Activated CD4-positive, alpha-beta T cell treated with anti-CD3 and anti-CD28 coated beads, Interleukin-2, amount 10 ng/mL, durations not matched to agents 24 days and 14 days (primary cell): Measurements from ENCODE around the gene PITPNM1. TPM values are rescaled to one million over a fixed set of nuclear protein-coding genes. Genes with fewer than 3 reads are reported as not detected.
"Not testable (repeated sequence)": the region's sequence is repeated elsewhere in the genome, so short reads cannot be mapped to it uniquely, and the experiment has no call there.

ENCODE experiments used
- DNase-seq: peaks from one replicate; pipeline ENCODE4 v3.0.0; 2022
- H3K27ac Mint-ChIP-seq: one replicate; pipeline ENCODE4 v1.8.0; 2022; ENCODE audit warnings: mild to moderate bottlenecking, mixed read lengths
- H3K27me3 Mint-ChIP-seq: one replicate; pipeline ENCODE4 v1.8.0; 2022; ENCODE audit warnings: mixed read lengths
- H3K36me3 Mint-ChIP-seq: one replicate; pipeline ENCODE4 v1.8.0; 2022; ENCODE audit warnings: low read depth, mild to moderate bottlenecking, mixed read lengths
- H3K4me1 Mint-ChIP-seq: one replicate; pipeline ENCODE4 v1.8.0; 2021; ENCODE audit warnings: mixed read lengths
- H3K4me3 Mint-ChIP-seq: one replicate; pipeline ENCODE4 v1.8.0; 2022; ENCODE audit warnings: mild to moderate bottlenecking, moderate library complexity, mixed read lengths
- H3K9me3 Mint-ChIP-seq: one replicate; pipeline ENCODE4 v1.8.0; 2021; ENCODE audit warnings: mixed read lengths
- intact Hi-C: fragments of 100-400 bp; cut with micrococcal nuclease; formaldehyde crosslinking; loops from one replicate; pipeline ENCODE4 v1.15.1; 2023
- total RNA-seq: library from RNA; stranded (reverse); gene quantifications from 2 replicates; pipeline ENCODE4 v1.2.3, GENCODE V29; 2022

PITPNM1 gene
- total RNA-seq, 1 donor from 2014 or later, result 128 TPM

DNA sequence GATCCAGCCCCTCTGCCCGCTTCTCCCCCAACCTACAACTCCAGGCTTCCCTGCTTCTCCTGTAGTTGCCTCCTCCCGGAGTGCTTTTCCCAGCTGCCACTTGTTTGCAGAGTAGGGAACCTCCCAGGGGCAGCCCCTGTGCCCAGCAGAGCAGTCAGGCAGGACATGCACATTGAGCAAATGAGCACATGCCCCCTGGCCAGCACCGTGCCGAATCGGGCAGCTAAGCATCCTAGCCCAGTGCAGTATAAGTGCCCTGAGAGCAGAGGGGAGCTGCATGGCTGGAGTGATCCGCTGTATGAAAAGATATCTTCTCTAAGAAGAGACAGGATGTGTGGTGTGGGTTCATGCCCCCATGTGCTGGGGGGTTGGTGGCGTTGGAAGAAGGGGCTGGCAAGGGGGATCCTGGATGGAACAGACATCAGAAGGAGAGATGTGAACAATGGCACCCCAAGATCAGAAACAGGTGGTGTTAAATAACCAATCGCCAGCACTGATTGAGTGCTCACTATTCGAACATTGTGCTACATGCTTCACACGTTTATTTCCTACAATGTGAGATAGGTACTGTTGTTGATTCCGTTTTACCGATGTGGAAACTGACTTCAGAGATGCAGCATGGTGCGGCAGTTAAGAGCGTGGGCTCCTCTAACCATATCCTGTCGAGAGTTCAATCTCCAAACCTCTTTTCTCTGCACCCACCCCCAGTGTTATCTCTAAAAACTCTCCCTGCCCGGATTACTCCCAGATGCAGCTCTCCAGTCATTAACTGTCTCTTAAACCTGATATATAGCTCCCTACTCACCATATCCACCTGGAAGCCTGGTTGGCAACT is 21.1 kb downstream of the PITPNM1 start:
- Mint-ChIP-seq H3K36me3 (peaks cover 47% of the 10 kb centered on the region), H3K4me1 (peaks cover 55% of the 10 kb centered on the region)

DNA sequence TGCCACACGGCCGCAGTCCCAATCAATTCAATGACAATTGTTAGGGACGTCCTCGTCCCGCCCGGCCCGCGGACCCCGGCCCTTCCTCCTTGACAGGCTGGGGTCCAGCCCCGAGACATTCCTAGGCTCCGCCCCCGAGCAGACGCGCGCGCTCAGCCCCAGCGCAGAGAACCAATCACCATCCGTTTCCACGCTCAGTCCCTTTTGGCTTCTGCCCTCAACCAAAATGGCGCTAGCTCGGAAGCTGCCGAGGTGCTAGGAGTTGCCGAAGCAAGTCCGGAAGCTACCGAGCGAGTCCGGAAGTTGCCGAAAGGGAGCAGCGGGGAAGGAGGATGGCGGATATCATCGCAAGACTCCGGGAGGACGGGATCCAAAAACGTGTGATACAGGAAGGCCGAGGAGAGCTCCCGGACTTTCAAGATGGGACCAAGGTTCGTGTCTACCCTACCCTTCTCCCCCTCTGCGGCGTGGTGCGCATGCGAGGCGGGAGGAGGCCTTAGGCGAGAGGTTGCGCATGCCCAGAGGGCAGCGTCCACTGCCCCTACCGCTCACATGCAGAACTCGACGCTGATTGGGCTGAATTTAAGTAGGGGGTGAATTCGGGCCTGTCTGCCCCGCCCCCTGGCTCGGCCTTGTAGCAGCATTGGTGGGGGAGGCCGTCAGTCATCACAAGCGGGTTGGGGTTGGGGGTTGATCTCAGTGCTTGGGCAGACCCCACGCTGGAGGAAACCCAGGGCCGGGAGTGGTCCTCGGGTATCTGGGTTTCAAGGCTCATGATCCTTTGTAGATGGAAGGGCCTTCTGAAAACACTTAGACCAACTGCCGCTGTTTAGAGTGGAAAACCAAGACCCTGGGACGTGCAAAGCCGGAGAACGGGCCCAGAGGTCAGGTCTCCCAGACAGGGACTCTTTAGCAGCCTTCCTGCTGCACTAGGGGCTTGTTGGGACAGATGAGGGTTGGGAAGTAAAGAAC is 22.1 kb downstream of the PITPNM1 start, which contains the start of gene AIP:
AIP (plus strand) TSS at position 200 of the 972 bp plus-strand sequence; CDS start at position 333, 133 bp downstream.
- intact Hi-C loops, result loop anchor here (1.0 to 10.0 kb wide), 4 partner anchors 14 to 528 kb away; partner anchors contain the start of genes GRK2, PC and TMEM134
- DNase-seq, result peak; percentile 99
- Mint-ChIP-seq H3K4me3 (peak within 1 kb of the TSS; percentile 96), H3K27me3 (peaks cover 5% of the 10 kb centered on the region), H3K27ac (peak within 1 kb of the TSS; percentile 99), H3K9me3 (peaks cover 6% of the 10 kb centered on the region), H3K4me1 (peaks cover 47% of the 10 kb centered on the region), H3K36me3 (peaks cover 39% of the 10 kb centered on the region)

More for the DNA sequence above, 21.1 kb downstream of the PITPNM1 start:
- intact Hi-C loops, result loop anchor here (1.0 to 10.0 kb wide), 4 partner anchors 20 to 529 kb away; partner anchors contain the start of genes GRK2 and PC
- peaks cover 6% of the 10 kb centered on the region for H3K9me3 Mint-ChIP-seq
- H3K27me3 Mint-ChIP-seq, result peaks cover 5% of the 10 kb centered on the region
- DNase-seq, result peak; percentile 85
- H3K4me3 Mint-ChIP-seq, result peak overlapping the region; percentile 96
- peak overlapping the region; percentile 99 for H3K27ac Mint-ChIP-seq

DNA sequence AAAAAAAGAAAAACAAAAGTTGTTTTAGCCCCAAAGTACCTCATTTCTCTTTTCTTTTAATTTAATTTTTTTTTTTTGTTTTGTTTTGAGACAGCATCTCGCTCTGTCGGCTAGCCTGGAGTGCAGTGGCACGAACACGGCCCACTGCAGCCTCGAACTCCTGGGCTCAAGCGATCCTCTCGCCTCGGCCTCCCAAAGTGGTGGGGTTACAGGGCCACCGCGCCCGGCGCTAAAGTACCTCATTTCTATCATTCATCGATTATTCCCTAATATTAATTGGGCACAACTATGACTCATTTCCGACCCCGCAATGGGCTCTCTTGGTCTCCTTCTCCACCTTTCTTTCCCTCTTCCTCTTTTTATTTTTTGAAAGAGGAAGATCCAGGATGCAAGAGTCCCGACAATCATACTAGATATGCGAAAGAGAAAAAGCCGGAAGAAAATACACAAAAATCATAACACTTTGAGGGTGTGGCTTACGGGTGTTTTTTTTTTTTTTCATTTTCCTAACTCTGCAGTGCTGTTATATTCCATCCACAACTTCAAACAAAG is 22.8 kb downstream of the PITPNM1 start:
- peaks cover 33% of the 10 kb centered on the region for H3K36me3 Mint-ChIP-seq
- no peak for DNase-seq
- H3K27ac Mint-ChIP-seq, result peak overlapping the region; percentile 99
- peaks cover 5% of the 10 kb centered on the region for H3K27me3 Mint-ChIP-seq
- peak overlapping the region; percentile 96 for H3K4me3 Mint-ChIP-seq
- H3K9me3 Mint-ChIP-seq, result peaks cover 6% of the 10 kb centered on the region
- intact Hi-C loops, result loop anchor here (1.0 to 10.0 kb wide), 3 partner anchors 13 to 528 kb away; partner anchors contain the start of genes GRK2, PC and TMEM134
- peaks cover 40% of the 10 kb centered on the region for H3K4me1 Mint-ChIP-seq

DNA sequence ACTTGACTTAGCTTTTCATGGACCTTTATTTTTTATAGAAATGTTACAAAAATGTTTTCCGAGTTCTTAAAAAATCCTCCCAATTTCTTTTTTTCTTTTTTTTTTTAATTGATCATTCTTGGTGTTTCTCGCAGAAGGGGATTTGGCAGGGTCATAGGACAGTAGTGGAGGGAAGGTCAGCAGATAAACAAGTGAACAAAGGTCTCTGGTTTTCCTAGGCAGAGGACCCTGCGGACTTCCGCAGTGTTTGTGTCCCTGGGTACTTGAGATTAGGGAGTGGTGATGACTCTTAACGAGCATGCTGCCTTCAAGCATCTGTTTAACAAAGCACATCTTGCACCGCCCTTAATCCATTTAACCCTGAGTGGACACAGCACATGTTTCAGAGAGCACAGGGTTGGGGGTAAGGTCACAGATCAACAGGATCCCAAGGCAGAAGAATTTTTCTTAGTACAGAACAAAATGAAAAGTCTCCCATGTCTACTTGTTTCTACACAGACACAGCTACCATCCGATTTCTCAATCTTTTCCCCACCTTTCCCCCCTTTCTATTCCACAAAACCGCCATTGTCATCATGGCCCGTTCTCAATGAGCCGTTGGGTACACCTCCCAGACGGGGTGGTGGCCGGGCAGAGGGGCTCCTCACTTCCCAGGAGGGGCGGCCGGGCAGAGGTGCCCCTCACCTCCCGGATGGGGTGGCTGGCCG is 27.7 kb downstream of the PITPNM1 start:
- H3K4me1 Mint-ChIP-seq, H3K27me3 Mint-ChIP-seq, H3K36me3 Mint-ChIP-seq, H3K27ac Mint-ChIP-seq, H3K9me3 Mint-ChIP-seq, DNase-seq, H3K4me3 Mint-ChIP-seq, intact Hi-C loops: not testable (repeated sequence)

DNA sequence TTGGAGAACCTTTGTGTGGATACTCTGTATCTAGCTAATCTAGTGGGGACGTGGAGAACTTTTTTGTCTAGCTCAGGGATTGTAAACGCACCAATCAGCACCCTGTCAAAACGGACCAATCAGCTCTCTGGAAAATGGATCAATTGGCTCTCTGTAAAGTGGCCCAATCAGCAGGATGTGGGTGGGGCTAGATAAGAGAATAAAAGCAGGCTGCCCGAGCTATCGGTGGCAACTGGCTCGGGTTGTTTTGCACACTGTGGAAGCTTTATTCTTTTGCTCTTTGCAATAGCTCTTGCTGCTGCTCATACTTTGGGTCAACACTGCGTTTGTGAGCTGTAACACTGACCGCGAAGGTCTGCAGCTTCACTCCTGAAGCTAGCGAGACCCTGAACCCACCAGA is 28.5 kb downstream of the PITPNM1 start:
- H3K27me3 Mint-ChIP-seq, intact Hi-C loops, H3K36me3 Mint-ChIP-seq, H3K27ac Mint-ChIP-seq, H3K9me3 Mint-ChIP-seq, DNase-seq, H3K4me1 Mint-ChIP-seq, H3K4me3 Mint-ChIP-seq: not testable (repeated sequence)

DNA sequence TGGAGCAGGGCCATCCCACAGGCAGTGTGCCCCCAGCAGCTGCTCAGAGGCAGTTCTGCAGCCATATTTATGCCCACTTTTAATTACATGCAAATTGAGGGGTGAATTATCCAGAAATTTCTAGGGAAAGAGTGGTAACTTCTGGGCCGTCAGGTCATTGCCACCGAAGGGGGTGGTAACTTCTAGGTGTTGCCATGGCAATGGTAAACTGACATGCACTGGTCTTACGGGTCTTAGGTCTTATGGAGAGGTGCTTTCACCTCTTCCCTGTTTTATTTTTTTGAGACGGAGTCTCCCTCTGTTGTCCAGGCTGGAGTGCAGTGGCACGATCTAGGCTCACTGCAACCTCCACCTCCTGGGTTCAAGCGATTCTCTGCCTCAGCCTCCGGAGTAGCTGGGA is 32.3 kb downstream of the PITPNM1 start:
- Mint-ChIP-seq H3K36me3 (no peaks in the 10 kb centered on the region), H3K4me1 (peaks cover 14% of the 10 kb centered on the region), H3K27me3 (no peaks in the 10 kb centered on the region), H3K4me3 (no peak overlapping the region), H3K9me3 (no peaks in the 10 kb centered on the region), H3K27ac (no peak overlapping the region)
- intact Hi-C loops, result no loop called here
- no peak for DNase-seq

DNA sequence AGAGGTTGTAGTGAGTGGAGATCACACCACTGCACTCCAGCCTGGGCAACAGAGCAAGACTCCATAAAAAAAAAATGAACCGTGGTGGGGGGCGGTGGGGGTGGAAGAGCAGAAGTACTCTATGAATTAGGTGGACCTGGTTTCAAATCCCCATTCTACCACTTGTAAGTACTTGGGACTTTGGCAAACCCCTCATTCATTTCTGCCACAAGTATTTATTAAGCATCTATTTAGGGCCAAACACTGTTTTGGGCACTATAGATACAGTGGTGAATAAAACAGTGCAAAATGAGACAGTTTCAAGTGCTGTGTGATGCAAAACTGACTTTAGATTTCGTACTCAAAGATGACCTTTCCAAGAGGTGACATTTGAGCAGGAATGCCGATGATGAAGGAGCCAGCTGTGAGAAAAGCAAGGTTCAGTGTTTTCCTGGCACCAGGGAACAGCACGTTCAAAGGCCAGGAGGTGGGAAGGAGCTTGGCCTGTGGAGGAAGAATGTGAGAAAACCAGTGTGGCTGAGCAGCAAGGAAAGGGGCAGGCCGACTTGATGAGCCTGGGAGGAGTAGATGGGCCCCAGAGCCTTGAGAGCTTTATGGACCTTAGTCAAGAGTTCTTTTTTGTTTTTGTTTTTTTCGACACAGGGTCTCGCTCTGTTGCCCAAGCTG is 34.7 kb downstream of the PITPNM1 start:
- intact Hi-C loops, result no loop called here
- DNase-seq, result no peak
- H3K9me3 Mint-ChIP-seq, result no peaks in the 10 kb centered on the region
- peak overlapping the region; percentile 80 for H3K4me3 Mint-ChIP-seq
- peaks cover 20% of the 10 kb centered on the region for H3K4me1 Mint-ChIP-seq
- H3K36me3 Mint-ChIP-seq, result peaks cover 2% of the 10 kb centered on the region
- H3K27ac Mint-ChIP-seq, result no peak overlapping the region
- no peaks in the 10 kb centered on the region for H3K27me3 Mint-ChIP-seq

DNA sequence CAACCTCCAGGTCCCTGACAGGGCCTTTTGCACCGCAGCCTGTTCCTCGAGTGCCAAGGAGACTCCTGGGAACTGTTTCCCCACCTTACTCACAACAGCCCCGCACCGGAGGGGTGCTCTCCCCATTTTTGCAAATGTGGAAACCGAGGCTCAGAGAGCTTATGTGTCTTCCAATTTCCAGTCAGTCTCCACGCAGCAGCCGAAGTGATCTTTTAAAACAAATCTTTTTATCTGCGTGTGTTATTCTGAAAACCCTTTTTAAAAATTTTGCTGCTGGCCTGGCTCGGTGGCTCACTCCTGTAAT is 35.7 kb downstream of the PITPNM1 start:
- H3K9me3 Mint-ChIP-seq, result no peaks in the 10 kb centered on the region
- peaks cover 7% of the 10 kb centered on the region for H3K36me3 Mint-ChIP-seq
- no peaks in the 10 kb centered on the region for H3K27me3 Mint-ChIP-seq
- intact Hi-C loops, result loop anchor here (1.0 kb wide), 5 partner anchors 13 to 68 kb away; partner anchors contain the start of genes PPP1CA and RPS6KB2
- peak overlapping the region; percentile 78 for H3K27ac Mint-ChIP-seq
- peak overlapping the region; percentile 80 for H3K4me3 Mint-ChIP-seq
- peaks cover 25% of the 10 kb centered on the region for H3K4me1 Mint-ChIP-seq
- DNase-seq, result no peak

DNA sequence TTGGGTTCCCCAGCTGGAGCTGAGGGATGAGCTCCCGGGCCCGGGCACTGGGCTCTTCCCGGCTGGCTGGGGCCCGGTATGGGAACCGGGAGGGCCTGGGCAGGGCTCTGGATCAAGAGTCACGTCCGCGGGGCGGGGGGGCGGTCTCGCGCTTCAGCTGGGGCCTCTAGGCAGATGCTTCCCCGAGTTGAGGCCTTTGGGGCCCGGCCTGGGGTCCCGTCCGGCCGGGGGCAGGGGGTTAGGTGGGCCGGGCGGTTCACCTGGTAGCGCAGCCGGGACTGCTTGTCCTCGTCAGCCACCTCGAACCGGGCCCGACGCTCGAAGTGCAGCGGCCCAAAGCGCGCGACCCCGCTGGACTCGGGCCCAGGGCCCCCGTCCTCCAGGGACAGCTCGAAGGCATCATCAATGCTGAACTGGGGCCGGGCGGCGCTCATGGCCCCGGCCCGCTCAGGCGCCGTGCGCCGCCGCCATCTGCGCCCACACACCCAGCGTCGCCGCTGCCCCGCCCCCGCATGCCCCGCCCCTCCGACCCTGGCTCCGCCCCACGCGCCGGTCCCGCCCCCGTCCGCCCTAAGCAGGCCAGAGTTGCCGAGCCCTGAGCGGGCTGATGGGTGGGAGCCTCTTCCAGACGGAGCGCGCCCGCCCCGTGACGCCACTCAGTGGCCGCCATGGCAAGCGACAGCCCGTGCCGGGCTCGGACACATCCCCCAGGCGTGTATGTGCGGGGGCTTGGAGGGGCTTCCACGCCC is 36.2 kb downstream of the PITPNM1 start, which contains the start of gene TMEM134:
TMEM134 (minus strand) TSS at position 493 of the 749 bp plus-strand sequence; CDS start at position 434, 59 bp downstream.
- Mint-ChIP-seq H3K9me3 (no peaks in the 10 kb centered on the region), H3K4me1 (peaks cover 26% of the 10 kb centered on the region), H3K27ac (peak within 1 kb of the TSS; percentile 84), H3K4me3 (peak within 1 kb of the TSS; percentile 96), H3K36me3 (peaks cover 7% of the 10 kb centered on the region), H3K27me3 (no peaks in the 10 kb centered on the region)
- DNase-seq, result peak; percentile 96
- intact Hi-C loops, result loop anchor here (1.0 kb wide), 5 partner anchors 13 to 68 kb away; partner anchors contain the start of genes PPP1CA and RPS6KB2

DNA sequence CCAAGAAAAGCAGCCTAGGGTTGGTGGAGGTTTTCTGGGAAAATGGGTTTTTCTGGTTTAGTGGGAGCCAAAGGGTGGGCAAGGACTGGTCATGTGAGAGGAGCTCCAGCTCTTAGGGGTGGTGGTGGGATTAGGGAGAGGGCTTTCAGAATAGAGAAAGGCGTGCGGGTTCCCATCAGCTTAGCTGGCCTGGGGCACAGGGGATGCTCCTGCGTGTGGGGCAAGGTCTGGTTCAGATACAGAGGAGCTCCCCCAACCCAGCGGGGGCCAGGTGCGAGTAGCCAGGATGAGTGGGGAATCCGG is 36.8 kb downstream of the PITPNM1 start:
- no peaks in the 10 kb centered on the region for H3K9me3 Mint-ChIP-seq
- peak overlapping the region; percentile 84 for H3K27ac Mint-ChIP-seq
- intact Hi-C loops, result no loop called here
- no peak for DNase-seq
- peak overlapping the region; percentile 96 for H3K4me3 Mint-ChIP-seq
- no peaks in the 10 kb centered on the region for H3K27me3 Mint-ChIP-seq
- peaks cover 7% of the 10 kb centered on the region for H3K36me3 Mint-ChIP-seq
- H3K4me1 Mint-ChIP-seq, result peaks cover 26% of the 10 kb centered on the region

DNA sequence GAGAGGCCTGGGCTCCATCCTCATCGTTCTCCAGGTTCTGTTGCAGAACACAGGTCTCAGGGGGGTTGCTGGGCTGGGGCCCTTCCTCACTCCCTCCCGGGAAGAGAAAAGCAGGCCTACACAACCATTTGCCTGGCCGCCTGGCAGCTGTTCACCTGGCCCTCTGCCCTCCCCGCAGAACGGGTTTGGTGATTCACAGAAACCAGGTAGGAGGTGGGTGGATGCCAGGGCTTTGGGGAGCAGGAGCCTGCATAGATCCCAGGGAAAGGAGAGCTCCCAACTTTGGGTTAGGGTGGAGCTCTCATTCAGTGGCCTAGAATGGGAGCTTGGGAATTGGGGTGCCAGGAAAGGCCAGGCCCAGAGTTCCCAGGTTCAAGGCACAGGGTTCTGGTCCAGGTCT is 37.1 kb downstream of the PITPNM1 start:
- H3K27ac Mint-ChIP-seq, result peak overlapping the region; percentile 84
- DNase-seq, result no peak
- intact Hi-C loops, result no loop called here
- peaks cover 7% of the 10 kb centered on the region for H3K36me3 Mint-ChIP-seq
- H3K4me3 Mint-ChIP-seq, result peak overlapping the region; percentile 96
- H3K9me3 Mint-ChIP-seq, result no peaks in the 10 kb centered on the region
- H3K4me1 Mint-ChIP-seq, result peaks cover 26% of the 10 kb centered on the region
- no peaks in the 10 kb centered on the region for H3K27me3 Mint-ChIP-seq
